Activated T-helper 17 cell treated with anti-CD3 and anti-CD28 coated beads, Interleukin-2, amount 50 U/mL, for 72 hours (primary cell): ENCODE measurements around the gene NCF4. TPM values are rescaled to one million over a fixed set of nuclear protein-coding genes. Genes with fewer than 3 reads are reported as not detected.

Experiments used
- ATAC-seq: fragments of 150-1000 bp; cut with Tn5 transposase; replicated peaks from 2 replicates; pipeline ENCODE4 v1.10.0; 2021; ENCODE audit warnings: mild to moderate bottlenecking, moderate library complexity
- H3K27ac Mint-ChIP-seq: one replicate; pipeline ENCODE4 v1.8.0; 2022; ENCODE audit warnings: mixed read lengths
- H3K27me3 Mint-ChIP-seq: one replicate; pipeline ENCODE4 v1.8.0; 2022; ENCODE audit warnings: mixed read lengths
- H3K36me3 Mint-ChIP-seq: one replicate; pipeline ENCODE4 v1.8.0; 2022; ENCODE audit warnings: low read depth, mild to moderate bottlenecking, mixed read lengths
- H3K4me1 Mint-ChIP-seq: one replicate; pipeline ENCODE4 v1.8.0; 2022; ENCODE audit warnings: mixed read lengths
- H3K4me3 Mint-ChIP-seq: one replicate; pipeline ENCODE4 v1.8.0; 2022; ENCODE audit warnings: mild to moderate bottlenecking, mixed read lengths
- H3K9me3 Mint-ChIP-seq: one replicate; pipeline ENCODE4 v1.8.0; 2022; ENCODE audit warnings: mixed read lengths
- total RNA-seq, 2 donors: library from RNA; stranded (reverse); gene quantifications; one replicate each; pipeline ENCODE4 v1.2.3, GENCODE V29; 2022

NCF4 gene
- total RNA-seq, 2 donors from 2014 or later = 40.6 to 60.1 TPM

GRCh38 chr22:36865346-36865745, 4.5 kb downstream of the NCF4 start:
- H3K4me1 Mint-ChIP-seq = peaks cover 32% of the 10 kb centered on the region
- no peak for ATAC-seq

GRCh38 chr22:36867695-36868094, 6.9 kb downstream of the NCF4 start:
- Mint-ChIP-seq H3K4me1 (peaks cover 32% of the 10 kb centered on the region), H3K27me3 (no peaks in the 10 kb centered on the region), H3K9me3 (no peaks in the 10 kb centered on the region), H3K27ac (peak overlapping the region; percentile 68), H3K4me3 (no peak overlapping the region), H3K36me3 (peaks cover 41% of the 10 kb centered on the region)
- no peak for ATAC-seq

More at GRCh38 chr22:36865346-36865745, 4.5 kb downstream of the NCF4 start:
- no peaks in the 10 kb centered on the region for H3K27me3 Mint-ChIP-seq
- H3K4me3 Mint-ChIP-seq = peak overlapping the region; percentile 36
- no peaks in the 10 kb centered on the region for H3K9me3 Mint-ChIP-seq
- H3K36me3 Mint-ChIP-seq = peaks cover 34% of the 10 kb centered on the region
- peak overlapping the region; percentile 86 for H3K27ac Mint-ChIP-seq

- Mint-ChIP-seq H3K4me3 (no peak overlapping the region), H3K36me3 (peaks cover 51% of the 10 kb centered on the region), H3K27me3 (no peaks in the 10 kb centered on the region), H3K27ac (peak overlapping the region; percentile 68), H3K4me1 (peaks cover 42% of the 10 kb centered on the region), H3K9me3 (no peaks in the 10 kb centered on the region)
- ATAC-seq = no peak
Observed at GRCh38 chr22:36868546-36869181, 7.9 kb downstream of the NCF4 start.

- peaks cover 46% of the 10 kb centered on the region for H3K36me3 Mint-ChIP-seq
- no peak for ATAC-seq
- H3K9me3 Mint-ChIP-seq = no peaks in the 10 kb centered on the region
- H3K27me3 Mint-ChIP-seq = no peaks in the 10 kb centered on the region
- H3K4me3 Mint-ChIP-seq = peak overlapping the region; percentile 11
- H3K4me1 Mint-ChIP-seq = peaks cover 42% of the 10 kb centered on the region
- H3K27ac Mint-ChIP-seq = peak overlapping the region; percentile 92
Observed at GRCh38 chr22:36870250-36870649, 9.4 kb downstream of the NCF4 start.

- Mint-ChIP-seq H3K27ac (peak overlapping the region; percentile 92), H3K27me3 (no peaks in the 10 kb centered on the region), H3K36me3 (peaks cover 44% of the 10 kb centered on the region), H3K9me3 (no peaks in the 10 kb centered on the region), H3K4me3 (no peak overlapping the region), H3K4me1 (peaks cover 33% of the 10 kb centered on the region)
- ATAC-seq = no peak
Observed at GRCh38 chr22:36871669-36872081, 10.9 kb downstream of the NCF4 start.

- Mint-ChIP-seq H3K9me3 (no peaks in the 10 kb centered on the region), H3K27me3 (no peaks in the 10 kb centered on the region), H3K4me1 (peaks cover 34% of the 10 kb centered on the region), H3K27ac (peak overlapping the region; percentile 92), H3K4me3 (peak overlapping the region; percentile 58), H3K36me3 (peaks cover 44% of the 10 kb centered on the region)
- ATAC-seq = no peak
Observed at GRCh38 chr22:36872084-36872483, 11.3 kb downstream of the NCF4 start.

GRCh38 chr22:36872866-36873498, 12.2 kb downstream of the NCF4 start:
- Mint-ChIP-seq H3K27ac (peak overlapping the region; percentile 92), H3K27me3 (no peaks in the 10 kb centered on the region), H3K36me3 (peaks cover 53% of the 10 kb centered on the region), H3K9me3 (no peaks in the 10 kb centered on the region), H3K4me3 (peak overlapping the region; percentile 58), H3K4me1 (peaks cover 34% of the 10 kb centered on the region)
- no peak for ATAC-seq

GRCh38 chr22:36873614-36874308, 13.0 kb downstream of the NCF4 start:
- H3K9me3 Mint-ChIP-seq = no peaks in the 10 kb centered on the region
- H3K4me1 Mint-ChIP-seq = peaks cover 30% of the 10 kb centered on the region
- peaks cover 56% of the 10 kb centered on the region for H3K36me3 Mint-ChIP-seq
- no peaks in the 10 kb centered on the region for H3K27me3 Mint-ChIP-seq
- H3K4me3 Mint-ChIP-seq = peak overlapping the region; percentile 58
- peak; percentile 95 for ATAC-seq
- H3K27ac Mint-ChIP-seq = peak overlapping the region; percentile 92

GRCh38 chr22:36874309-36874696, 13.5 kb downstream of the NCF4 start:
- ATAC-seq = peak; percentile 1
- Mint-ChIP-seq H3K4me1 (peaks cover 30% of the 10 kb centered on the region), H3K27ac (peak overlapping the region; percentile 92), H3K9me3 (no peaks in the 10 kb centered on the region), H3K36me3 (peaks cover 56% of the 10 kb centered on the region), H3K4me3 (peak overlapping the region; percentile 58), H3K27me3 (no peaks in the 10 kb centered on the region)

- ATAC-seq = no peak
- H3K27ac Mint-ChIP-seq = peak overlapping the region; percentile 92
- no peaks in the 10 kb centered on the region for H3K27me3 Mint-ChIP-seq
- peak overlapping the region; percentile 58 for H3K4me3 Mint-ChIP-seq
- H3K36me3 Mint-ChIP-seq = peaks cover 56% of the 10 kb centered on the region
- peaks cover 30% of the 10 kb centered on the region for H3K4me1 Mint-ChIP-seq
- no peaks in the 10 kb centered on the region for H3K9me3 Mint-ChIP-seq
Observed at GRCh38 chr22:36874736-36875135, 13.9 kb downstream of the NCF4 start.

GRCh38 chr22:36875741-36876140, 14.9 kb downstream of the NCF4 start:
- Mint-ChIP-seq H3K36me3 (peaks cover 56% of the 10 kb centered on the region), H3K9me3 (peaks cover 3% of the 10 kb centered on the region), H3K27me3 (no peaks in the 10 kb centered on the region), H3K4me3 (no peak overlapping the region), H3K27ac (no peak overlapping the region), H3K4me1 (peaks cover 30% of the 10 kb centered on the region)
- no peak for ATAC-seq

- peaks cover 5% of the 10 kb centered on the region for H3K9me3 Mint-ChIP-seq
- H3K4me3 Mint-ChIP-seq = no peak overlapping the region
- H3K36me3 Mint-ChIP-seq = peaks cover 33% of the 10 kb centered on the region
- ATAC-seq = no peak
- H3K27ac Mint-ChIP-seq = peak overlapping the region; percentile 75
- H3K27me3 Mint-ChIP-seq = no peaks in the 10 kb centered on the region
- peaks cover 17% of the 10 kb centered on the region for H3K4me1 Mint-ChIP-seq
Observed at GRCh38 chr22:36879775-36880174, 19.0 kb downstream of the NCF4 start.

GRCh38 chr22:36881504-36882245, 20.9 kb downstream of the NCF4 start:
- H3K4me1 Mint-ChIP-seq = peaks cover 20% of the 10 kb centered on the region
- peaks cover 5% of the 10 kb centered on the region for H3K9me3 Mint-ChIP-seq
- peak overlapping the region; percentile 75 for H3K27ac Mint-ChIP-seq
- peaks cover 17% of the 10 kb centered on the region for H3K36me3 Mint-ChIP-seq
- peak overlapping the region; percentile 12 for H3K4me3 Mint-ChIP-seq
- peak; percentile 81 for ATAC-seq
- H3K27me3 Mint-ChIP-seq = no peaks in the 10 kb centered on the region
